Measurements from ENCODE around the gene IGSF8.

Gene IGSF8, protein sequence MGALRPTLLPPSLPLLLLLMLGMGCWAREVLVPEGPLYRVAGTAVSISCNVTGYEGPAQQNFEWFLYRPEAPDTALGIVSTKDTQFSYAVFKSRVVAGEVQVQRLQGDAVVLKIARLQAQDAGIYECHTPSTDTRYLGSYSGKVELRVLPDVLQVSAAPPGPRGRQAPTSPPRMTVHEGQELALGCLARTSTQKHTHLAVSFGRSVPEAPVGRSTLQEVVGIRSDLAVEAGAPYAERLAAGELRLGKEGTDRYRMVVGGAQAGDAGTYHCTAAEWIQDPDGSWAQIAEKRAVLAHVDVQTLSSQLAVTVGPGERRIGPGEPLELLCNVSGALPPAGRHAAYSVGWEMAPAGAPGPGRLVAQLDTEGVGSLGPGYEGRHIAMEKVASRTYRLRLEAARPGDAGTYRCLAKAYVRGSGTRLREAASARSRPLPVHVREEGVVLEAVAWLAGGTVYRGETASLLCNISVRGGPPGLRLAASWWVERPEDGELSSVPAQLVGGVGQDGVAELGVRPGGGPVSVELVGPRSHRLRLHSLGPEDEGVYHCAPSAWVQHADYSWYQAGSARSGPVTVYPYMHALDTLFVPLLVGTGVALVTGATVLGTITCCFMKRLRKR

DNA sequence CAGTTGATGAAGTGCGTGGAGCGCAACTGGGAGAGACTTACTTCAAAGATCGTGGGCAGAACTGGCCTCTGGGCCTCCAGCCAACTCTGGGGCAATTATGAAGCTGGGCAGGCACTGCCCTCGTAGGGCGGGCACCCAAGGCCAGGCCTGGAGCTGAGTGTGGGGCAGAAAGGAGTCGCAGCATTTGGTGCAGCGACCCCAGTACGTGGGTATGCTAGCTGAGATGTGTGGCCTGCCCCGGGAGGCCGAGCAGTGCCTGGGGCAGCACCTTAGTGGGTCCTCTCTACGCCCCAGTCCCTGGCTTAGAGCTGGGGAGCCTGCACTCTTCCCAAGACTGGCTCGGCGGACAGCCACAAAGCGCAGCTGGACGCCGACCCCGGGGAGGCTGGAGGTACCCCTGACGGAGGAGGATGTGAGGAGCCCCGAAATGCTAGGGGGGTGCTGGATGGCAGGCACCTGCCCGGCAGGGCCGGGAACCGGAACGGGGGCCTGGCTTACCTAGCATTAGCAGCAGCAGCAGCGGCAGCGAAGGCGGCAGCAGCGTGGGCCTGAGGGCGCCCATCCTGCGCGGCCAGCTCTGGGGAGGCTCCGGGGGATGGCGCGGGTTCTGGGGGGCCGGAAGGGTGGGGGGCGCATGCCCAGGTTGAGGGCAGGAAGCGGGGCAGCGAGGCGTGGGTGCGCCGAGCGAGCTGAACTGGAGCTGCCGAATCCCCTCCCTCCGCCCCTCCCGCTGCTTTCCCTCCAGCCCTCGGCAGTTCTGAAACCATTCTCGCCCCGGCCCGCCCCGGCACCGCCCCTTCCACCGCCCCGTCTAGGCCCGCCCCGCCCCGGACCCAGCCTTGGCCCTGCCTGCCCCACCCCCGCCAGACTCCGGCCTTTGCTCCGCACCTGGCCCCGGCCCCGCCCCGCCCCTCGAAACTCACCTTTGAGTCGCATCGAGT lies at the start of gene IGSF8:
TSS of gene IGSF8 (minus strand) at position 709 of the 941 bp plus-strand sequence. CDS start at position 562, 147 bp downstream.
- no peak for DNase-seq

DNA sequence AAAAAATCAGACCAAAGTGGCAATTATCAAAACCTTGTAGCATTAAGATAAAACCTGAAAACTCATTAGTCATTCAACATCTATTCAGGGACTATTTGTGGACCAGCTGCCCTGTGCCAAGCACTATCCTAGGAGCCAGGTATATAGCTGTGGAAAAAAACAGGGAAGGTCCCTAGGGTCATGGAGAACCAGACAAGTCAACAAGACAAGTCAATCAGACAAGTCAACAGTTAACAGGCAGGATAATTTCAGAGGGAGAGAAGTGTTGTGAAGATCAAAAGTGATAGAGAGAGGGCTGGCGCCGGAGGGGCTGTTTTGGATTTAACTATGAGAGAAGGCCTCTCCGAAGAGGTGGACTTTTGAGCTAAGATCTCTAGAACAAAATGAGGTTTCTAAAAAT lies 49.7 kb upstream of the IGSF8 start:
- DNase-seq: no peak

DNA sequence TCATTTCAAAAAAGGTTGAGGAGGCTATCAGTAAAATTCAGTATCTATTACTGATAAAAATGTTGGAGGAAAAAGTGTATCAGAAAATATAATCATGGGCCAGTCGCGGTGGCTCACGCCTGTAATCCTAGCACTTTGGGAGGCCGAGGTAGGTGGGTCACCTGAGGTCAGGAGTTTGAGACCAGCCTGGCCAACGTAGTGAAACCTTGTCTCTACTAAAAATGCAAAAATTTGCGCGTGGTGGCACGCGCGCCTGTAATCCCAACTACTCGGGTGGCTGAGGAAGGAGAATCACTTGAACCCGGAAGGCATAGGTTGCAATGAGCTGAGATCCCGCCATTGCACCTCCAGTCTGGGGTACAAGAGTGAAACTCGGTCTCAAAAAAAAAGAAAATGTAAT lies 47.7 kb upstream of the IGSF8 start:
- no peak for DNase-seq

DNA sequence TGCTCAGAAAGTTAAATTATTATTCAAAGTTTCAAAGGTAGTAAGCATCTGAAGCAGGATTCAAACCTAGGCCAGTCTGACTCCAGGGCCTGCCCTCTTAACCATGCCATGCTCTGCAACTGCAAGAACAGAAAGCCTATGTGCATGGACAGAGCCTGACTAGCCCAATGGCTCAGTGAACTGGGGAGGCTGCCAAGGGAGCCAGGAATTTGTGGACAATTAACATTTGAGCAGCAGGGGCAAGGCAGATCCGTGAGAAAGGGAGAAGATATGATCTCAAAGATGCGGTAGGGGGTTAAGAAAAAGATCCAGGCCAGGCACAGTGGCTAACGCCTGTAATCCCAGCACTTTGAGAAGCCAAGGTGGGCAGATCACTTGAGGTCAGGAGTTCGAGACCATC lies 46.5 kb upstream of the IGSF8 start:
- no peak for DNase-seq

DNA sequence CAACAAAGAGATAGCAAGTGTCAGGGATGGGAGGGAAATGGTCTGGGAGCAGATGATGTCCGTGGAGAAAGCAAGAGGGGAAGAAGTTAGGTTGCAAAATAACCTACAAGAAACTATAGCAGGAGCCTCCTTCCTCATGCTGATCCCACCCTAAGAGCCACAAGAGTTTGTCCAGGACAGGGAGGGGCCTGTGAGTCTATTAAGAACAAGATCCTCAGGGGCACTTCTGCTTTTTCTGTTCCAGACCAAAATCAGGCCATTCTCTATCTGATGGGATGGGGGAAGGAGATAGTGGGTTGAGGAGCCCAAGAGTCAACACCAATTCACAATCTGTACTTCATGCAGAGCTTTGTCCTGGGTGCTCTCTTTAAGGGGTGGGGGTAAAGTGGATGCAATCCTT lies 45.3 kb upstream of the IGSF8 start:
- no peak for DNase-seq

DNA sequence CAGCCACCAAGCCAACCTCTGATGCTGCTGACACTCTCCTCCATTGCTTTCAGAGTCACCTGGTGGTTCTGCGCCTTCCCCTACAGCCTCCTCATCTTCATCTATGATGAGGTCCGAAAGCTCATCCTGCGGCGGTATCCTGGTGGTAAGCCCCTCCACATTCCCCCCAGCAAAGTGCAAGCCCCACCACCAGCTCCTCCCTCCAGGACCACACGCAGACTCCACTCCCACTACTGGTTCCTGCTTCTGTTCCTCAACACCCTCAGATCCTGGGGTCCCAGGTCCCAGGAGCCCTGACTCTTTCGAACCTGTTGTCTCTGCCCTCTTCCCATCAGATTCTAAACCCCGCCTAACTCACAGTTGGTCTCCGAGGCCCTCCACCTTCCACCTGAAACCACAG lies 41.4 kb upstream of the IGSF8 start:
- no peak for DNase-seq

DNA sequence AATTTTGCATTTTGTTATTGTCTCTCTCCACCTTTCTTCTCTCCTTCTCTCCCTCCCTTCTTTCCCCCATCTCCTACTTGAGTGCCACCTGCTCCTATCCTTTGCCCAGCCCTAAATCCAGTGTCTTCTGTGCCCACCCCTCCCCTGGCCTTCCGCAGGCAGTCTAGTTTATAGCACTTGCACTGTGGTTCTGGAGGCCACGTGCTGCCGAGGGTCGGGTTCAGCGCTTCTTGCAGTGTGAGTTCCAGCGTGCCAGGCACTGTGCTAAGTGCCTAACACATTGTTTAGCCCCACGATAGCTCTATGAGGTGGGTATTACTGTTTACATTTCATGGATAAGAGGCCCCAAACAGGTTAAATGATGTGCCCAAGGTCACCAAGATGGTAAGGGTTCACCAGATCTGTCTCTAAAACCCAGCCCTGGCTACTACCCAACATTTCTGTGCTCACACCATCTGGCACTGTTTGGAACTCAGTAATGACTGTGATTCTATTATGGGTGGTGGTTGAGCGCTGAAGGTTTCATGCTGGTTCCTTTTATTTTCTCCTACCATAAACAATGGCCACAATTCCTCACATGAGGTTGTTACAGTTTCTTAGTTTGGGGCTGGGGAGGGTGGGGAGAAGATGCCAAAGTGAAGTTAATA lies 38.9 kb upstream of the IGSF8 start:
- DNase-seq: no peak

DNA sequence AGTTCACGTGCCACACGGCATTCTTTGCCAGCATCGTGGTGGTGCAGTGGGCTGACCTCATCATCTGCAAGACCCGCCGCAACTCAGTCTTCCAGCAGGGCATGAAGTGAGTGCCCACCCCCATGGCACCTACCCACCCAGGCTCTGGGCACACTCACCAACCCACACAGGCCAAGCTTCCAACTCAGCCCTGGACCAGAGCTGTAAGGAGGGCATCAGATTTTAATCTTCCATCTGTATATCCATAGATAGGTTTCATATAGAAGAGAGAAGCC lies 38.4 kb upstream of the IGSF8 start:
- no peak for DNase-seq

DNA sequence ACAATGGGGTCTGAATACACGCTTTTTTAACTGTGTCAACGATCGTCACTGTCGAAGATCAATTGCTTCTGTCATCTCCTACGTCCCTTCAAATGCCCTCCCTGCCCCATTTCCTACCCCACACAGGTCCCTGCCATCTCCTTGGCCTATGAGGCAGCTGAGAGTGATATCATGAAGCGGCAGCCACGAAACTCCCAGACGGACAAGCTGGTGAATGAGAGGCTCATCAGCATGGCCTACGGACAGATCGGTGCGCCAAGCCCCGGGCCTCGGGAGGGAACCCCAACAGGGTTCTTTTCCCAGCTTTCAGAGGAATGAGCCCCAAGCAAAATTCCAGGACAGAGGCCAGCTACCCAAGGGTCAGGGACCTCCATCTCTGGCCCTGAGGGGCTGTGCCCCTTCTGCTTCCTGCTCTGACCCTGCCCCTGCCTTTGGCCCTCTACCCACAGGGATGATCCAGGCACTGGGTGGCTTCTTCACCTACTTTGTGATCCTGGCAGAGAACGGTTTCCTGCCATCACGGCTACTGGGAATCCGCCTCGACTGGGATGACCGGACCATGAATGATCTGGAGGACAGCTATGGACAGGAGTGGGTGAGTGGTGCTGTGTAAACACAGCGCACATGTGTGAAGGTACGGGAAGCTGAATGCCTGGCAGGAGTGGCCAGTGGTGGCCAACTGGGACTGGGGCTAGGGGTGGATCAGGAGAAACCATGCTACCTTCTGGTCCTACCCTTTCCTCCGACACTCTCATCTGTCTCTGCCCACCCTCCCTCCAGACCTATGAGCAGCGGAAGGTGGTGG lies 37.9 kb upstream of the IGSF8 start:
- DNase-seq: no peak

DNA sequence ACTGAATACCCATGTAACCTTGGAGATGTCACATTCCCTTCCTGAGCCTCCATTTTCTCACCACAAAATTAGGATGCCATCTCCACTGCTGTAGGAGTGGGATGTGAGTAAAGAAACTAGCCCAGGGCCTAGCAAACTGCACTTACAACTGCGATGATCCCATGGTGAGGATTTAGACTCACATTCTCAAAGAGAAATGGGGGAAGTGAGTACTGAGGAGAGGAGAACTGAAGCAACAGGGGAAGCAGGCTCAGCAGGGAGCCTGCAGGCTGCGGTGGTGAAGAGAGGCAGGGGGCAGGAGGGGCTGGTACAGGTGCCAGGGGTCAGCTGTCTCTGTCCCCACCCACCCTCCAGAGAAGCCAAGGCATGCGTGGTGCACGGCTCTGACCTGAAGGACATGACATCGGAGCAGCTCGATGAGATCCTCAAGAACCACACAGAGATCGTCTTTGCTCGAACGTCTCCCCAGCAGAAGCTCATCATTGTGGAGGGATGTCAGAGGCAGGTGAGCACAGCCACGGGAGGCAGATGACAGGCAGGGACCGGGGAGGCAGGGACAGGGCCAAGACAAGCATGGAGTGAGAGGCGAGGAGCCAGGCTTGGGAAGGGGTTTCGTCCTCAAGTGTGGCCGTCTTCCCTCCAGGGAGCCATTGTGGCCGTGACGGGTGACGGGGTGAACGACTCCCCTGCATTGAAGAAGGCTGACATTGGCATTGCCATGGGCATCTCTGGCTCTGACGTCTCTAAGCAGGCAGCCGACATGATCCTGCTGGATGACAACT lies 36.6 kb upstream of the IGSF8 start:
- no peak for DNase-seq

DNA sequence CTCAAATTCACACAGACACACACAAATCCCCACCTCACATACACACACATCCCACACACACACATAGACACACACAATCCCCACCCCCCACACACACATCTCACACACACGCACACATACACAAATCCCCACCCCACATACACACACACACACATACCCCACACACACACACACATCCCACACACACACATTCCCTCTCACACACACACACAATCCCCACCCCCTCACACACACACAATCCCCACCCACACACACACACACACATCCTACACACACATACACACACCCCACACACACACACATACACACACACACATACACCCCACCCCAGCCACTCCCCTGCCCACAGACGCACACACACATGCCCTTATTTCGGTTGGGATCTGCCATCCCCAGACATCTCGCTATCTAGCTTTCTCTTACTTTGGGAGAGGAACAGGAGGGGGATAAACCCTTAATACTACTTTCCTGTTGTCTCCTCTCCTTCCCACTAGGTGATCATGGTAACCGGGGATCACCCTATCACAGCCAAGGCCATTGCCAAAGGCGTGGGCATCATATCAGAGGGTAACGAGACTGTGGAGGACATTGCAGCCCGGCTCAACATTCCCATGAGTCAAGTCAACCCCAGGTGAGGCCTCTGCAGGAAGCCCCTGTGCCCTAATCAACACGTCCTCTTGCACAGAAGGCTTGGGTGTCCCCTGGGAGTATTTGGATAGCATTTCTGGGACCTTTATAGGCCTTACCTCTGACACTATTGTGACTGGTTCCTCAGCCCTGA lies 35.8 kb upstream of the IGSF8 start:
- no peak for DNase-seq

DNA sequence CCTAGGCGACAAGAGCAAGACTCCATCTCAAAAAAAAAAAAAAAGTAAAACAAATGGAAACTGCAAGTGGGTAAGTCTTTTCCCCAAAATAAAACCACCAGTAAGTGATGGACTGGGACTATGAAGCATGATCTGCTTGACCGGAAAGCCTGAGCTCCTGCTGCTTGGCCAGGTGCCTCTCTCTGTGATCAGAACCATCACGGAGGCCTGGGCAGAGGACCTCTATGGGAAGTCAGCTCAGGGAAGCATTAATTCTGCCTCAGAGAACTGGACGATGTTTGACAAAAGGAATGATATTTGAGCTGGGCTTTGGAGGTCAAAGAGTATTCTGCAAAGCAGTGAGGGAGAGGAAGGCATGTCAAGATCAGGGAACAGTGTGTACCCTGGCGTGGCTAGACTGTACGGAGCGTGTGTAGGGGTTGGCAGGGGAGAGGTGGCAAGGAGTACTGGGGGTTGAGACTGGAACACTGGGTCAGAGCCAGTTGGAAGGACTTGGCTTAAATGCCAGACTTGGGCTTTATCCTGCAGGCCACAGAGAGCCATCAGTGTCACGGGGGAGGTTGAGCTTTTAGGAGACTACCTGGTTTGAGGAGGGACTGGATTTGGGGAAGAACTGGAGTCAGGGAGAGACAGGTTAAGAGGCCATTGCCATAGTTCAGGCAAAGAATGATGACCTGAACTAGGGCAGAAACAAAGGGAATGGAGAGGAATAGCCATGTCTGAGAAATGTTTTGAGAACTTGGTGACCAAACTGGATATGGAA lies 33.6 kb upstream of the IGSF8 start:
- no peak for DNase-seq

DNA sequence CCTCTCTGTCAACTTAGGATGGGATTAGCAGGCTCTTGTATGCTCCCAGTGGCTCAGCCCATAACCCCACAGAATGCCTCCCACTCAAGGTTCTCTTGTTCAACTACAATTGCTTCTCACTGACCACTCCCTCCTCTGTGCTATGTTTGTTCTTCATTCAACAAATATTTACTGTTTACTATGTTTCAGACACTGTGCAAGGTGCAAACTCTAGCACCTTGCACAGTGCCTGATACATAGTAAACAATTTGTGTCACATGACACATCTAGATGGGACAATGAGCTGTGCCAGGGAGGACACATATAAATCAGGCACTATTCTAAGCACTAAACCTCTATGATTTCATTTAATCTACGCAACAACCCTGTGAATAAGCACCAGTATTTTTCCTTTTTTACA lies 32.5 kb upstream of the IGSF8 start:
- no peak for DNase-seq

DNA sequence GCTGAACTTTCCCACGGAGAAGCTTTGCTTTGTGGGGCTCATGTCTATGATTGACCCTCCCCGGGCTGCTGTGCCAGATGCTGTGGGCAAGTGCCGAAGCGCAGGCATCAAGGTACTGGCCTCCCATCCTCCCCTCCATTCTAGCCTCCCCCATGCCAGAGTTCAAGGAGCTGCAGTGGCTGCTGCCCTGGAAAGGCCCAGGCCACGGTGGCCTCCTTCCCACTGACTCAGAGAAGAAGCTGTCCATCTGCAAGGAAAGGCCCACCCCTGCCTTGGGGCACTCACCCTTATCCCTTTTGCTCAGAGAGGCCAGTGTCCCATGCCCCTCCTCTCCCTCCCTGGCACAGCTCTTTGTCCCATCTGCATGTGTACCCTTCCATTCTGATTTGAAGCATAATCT lies 32.1 kb upstream of the IGSF8 start:
- DNase-seq: no peak

DNA sequence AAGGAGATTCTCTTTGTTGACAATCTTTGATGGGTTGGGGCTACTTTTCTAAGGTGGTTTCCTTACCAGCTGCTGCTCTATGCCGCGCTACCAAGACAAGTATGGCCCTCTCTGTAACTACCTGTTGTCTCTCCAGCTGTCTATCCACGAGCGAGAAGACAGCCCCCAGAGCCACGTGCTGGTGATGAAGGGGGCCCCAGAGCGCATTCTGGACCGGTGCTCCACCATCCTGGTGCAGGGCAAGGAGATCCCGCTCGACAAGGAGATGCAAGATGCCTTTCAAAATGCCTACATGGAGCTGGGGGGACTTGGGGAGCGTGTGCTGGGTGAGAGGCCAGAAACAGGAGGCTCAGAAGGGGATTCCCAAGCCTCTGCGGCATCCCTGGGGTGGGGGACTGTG lies 31.5 kb upstream of the IGSF8 start:
- DNase-seq: no peak

DNA sequence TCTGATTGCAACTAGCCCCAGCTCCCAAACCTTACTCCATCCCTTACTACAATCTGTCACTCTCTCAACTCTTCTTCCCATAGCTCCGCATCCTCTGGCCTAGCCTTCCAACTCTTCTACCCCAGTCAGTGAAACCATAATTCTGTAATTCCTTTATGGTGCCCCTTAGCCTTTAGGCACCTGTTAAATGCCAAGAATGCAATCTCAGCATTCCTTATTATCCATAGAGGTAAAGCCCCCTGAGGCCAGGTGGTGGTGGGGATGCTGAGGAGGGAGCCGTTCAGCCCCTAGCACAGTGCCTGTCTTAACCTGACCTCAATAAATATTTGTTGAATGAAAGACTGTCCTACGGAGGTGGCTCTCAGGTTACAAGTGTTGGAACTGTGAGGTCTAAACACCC lies 31.1 kb upstream of the IGSF8 start:
- no peak for DNase-seq

DNA sequence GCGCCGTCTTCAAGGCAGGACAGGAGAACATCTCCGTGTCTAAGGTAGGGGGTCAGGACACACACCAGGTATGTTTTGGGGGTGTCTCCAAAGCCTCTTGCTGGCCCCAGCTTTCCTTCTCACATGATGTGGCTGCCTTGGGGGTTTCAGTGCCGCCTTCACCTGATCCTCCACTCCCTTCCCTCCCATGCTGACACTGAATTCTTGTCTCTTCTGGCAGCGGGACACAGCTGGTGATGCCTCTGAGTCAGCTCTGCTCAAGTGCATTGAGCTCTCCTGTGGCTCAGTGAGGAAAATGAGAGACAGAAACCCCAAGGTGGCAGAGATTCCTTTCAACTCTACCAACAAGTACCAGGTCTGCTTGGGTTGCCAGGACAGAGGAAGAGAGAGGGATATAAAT lies 30.6 kb upstream of the IGSF8 start:
- DNase-seq: no peak

DNA sequence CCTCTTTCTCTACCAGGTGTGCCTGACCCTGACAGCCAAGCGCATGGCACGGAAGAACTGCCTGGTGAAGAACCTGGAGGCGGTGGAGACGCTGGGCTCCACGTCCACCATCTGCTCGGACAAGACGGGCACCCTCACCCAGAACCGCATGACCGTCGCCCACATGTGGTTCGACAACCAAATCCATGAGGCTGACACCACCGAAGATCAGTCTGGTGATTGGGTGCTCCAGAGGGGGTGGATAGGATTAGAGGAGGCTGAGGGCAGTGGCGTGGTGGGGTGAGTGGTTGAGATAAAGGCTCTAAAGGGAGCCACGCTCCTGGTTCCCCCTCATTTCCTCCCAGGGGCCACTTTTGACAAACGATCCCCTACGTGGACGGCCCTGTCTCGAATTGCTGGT lies 30.2 kb upstream of the IGSF8 start:
- no peak for DNase-seq

DNA sequence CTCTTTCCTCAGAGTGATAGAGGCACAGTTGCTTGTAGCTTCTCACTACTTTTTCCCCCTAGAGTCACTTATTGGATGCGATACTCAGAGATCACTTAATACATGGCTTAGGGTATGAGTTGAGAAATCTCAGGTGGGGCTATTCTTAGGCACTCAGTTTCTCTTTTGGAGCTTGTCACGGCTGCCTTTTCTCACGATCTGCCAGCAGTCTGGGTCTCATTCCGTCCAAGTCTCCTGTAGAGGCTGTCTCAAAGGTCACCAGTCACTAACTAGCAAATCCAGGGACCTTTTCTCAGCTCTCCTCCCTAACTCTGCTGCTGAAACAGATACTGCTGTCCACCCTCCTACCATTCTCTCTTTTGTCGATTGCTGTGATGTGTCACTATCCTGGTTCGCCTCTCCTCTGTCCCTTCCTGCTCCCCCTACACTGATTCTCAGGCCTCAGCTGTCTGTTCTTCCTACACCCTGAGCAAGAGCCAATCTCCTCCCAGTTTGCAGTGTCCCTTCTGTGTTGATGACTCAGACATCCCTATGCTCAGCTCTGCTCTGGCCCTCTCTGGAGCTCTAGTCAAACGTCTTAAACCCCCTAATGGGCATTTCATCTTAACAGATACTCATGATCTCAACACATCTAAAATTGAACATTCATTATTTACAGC lies 29.6 kb upstream of the IGSF8 start:
- DNase-seq: no peak

DNA sequence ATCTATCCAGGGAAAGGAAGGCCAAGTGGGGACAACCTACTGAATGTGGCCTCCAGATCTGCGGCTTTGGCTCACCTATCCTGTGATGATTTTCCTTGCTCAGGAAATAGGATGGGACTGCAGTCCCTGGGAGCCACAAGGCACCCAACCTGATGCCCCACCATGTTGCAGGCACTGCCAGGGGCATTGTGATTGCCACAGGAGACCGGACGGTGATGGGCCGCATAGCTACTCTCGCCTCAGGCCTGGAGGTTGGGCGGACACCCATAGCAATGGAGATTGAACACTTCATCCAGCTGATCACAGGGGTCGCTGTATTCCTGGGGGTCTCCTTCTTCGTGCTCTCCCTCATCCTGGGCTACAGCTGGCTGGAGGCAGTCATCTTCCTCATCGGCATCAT lies 29.0 kb upstream of the IGSF8 start:
- no peak for DNase-seq
